ENCODE data around the gene P3H3.

The P3H3 gene

DNA sequence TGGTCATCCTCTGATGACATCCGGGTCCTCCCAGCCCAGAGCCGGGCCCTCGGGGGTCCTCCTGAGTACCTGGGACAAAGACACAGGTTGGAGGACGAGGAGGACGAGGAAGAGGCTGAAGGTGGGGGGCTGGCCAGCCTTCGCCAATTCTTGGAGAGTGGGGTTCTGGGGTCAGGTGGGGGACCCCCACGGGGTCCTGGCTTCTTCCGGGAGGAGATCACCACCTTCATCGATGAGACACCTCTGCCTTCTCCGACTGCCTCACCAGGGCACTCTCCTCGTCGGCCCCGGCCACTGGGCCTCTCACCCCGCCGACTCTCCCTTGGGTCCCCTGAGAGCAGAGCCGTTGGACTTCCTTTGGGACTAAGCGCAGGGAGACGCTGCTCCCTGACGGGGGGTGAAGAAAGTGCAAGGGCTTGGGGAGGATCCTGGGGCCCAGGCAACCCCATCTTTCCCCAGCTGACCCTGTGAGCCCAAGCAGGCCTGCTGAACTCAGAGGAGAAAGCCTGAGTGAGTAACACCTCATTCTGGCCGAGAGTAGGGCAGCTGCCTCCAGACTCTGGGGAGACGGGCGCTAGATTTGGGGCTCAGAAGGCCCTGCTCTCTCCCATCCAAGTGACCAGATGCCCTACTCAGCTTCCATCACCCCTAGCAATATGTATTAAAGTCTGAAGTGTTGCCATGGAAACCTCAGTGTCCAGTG lies 1.3 kb upstream of the P3H3 start:
- DNase-seq (ENCODE audit: low read depth): no peak

DNA sequence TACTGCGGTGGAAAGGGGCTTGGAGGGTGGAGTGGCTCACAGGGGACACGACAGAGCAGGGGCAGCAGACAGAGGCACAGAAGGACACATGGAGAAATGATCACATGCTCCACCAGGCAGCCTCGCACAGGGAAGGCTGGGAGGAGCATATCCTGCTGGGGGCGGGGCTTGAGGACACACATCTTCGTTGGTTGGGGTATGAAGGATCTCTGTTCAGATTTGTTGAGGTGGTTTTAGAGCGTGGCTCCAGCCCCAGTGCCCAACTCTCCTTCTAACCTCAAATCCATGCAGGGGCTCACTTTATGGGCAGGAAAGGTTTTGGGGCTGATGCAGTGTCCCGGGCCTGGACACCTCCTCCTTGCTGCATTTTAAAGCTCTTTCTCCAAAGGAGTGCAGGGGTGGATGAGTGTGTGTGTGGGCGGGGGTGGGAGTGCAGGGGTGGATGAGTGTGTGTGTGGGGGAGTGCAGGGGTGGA lies 733 bp upstream of the P3H3 start:
- no peak for DNase-seq (ENCODE audit: low read depth)

DNA sequence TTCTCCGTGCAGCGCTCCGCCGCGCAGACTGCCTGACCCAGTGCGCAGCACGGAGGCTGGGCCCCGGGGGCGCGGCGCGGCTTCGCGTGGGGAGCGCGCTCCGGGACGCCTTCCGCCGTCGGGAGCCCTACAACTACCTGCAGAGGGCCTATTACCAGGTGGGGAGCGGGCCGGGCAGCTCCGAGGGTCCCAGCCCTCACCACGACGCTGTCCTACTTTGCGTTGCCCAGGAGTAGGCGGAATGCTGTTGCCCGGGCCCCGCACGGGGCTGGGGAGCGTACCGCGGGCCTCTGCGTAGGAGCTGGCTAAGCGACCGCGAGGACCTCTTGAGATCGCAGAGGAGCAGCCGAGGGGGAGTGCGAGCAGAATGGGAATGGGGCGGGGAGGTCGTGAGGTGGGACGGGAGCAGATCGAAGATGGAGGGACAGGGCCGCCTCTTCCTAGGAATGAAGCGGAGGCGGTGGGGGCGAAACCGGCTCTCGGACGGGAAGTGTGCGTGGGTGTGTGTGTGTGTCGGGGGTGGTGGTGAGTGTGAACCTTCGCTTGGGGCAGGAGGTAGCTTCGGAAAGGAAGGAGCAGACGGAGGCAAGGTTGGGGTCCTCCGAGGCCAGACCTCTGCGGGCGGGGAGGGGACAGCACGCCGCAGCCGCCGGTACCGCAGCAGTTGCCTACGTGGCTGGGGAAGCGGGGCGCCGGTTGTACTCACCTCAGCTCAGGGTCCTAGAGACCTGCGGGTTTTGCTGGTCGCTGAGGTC lies 751 bp downstream of the P3H3 start:
- no peak for DNase-seq (ENCODE audit: low read depth)

DNA sequence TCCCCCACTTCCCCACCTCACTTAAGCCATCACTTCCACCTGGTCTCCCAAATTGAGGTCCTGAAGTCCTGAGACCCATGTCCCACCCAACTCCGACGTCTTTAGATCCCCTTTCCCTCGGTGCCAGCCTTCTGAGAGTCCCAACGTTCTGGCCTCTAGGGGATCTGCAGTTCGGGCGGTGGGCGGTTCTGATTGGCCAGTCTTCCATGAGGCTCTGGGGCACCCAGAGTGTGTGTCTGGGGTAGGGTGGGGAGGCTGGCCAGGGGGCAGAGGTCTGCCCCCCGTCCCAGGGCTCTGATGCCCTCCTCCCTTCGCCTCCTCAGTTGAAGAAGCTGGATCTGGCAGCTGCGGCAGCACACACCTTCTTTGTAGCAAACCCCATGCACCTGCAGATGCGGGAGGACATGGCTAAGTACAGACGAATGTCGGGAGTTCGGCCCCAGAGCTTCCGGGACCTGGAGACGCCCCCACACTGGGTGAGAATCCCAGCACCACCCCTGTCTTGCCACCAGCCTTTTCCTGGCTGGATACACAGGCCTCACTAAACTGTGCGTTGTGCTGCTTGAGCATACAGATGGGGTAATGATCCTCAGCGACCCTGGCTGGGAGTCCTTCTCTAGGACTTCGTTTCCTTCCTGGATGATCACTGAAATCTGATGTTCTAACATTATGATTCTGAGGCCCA lies 1.5 kb downstream of the P3H3 start:
- DNase-seq (ENCODE audit: low read depth): no peak

DNA sequence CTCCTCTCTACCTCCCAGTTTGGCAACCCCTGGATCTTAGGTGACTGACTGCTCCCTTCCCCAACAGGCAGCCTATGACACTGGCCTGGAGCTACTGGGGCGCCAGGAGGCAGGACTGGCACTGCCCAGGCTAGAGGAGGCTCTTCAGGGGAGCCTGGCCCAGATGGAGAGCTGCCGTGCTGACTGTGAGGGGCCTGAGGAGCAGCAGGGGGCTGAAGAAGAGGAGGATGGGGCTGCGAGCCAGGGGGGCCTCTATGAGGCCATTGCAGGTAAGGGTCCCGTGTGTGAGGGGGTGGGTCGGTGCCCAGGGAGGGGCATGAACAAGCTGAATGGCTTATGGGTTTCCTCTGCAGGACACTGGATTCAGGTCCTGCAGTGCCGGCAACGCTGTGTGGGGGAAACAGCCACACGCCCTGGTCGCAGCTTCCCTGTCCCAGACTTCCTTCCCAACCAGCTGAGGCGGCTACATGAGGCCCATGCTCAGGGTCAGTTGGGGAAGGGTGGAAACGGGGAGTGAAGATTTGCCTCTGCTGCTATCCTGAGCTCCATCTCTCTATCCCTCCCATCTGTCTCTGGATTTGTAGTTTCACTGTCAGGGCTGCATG lies 2.2 kb downstream of the P3H3 start:
- no peak for DNase-seq (ENCODE audit: low read depth)

DNA sequence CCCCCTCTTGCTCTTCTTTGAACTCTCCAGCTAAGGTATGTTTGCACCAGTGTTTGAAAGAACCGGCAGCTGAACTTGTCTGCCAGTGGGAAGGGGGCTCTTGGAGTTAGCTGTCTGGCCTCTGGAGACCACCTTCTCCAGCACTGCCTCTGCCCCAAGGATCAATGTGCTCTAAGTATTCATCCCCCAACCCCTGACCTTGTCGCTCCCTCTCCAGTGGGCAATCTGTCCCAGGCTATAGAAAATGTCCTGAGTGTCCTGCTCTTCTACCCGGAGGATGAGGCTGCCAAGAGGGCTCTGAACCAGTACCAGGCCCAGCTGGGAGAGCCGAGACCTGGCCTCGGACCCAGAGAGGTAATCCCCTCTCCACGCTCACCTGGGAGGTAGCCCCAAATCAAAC lies 2.8 kb downstream of the P3H3 start:
- DNase-seq (ENCODE audit: low read depth): no peak

DNA sequence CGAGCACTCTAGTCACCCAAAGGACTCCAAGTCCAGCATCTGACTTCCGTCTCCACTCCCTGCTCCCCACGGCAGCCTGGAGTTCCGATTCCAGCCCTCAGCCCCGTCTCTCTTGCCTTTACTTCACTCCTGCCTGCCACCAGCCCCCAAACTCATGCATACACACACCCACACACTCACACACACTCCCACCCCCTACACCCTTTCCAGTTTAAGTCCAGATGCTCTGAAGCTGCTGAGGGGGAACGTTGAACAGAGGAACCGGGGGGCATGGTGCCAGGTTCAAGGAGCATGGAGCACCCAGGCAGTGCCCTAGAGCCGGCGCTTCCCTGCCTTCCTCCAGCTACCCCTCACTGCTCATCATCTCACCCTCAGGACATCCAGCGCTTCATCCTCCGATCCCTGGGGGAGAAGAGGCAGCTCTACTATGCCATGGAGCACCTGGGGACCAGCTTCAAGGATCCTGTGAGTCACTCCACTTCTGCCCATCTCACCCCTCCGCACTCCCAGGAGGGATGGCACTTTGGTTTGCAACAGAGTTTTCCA lies 3.3 kb downstream of the P3H3 start:
- no peak for DNase-seq (ENCODE audit: low read depth)

DNA sequence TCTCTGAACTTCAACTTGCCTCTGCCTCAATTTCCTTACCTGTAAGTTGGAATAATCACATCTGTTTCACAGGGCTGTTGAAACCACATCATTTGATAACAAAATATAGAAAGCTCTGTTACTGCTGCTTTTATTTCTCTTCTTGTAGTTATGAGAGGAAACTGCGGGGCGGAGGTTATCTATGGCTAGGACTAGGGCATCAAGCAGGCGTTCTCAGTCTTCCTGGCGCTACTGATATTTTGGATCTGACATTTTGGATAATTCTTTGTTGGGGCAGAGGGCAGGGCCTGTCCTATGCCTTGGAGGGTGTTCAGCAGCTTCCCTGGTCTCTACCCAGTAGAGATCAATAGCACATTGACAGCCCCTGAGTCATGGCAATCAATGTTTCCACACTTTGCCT lies 3.9 kb downstream of the P3H3 start:
- DNase-seq (ENCODE audit: low read depth): no peak

DNA sequence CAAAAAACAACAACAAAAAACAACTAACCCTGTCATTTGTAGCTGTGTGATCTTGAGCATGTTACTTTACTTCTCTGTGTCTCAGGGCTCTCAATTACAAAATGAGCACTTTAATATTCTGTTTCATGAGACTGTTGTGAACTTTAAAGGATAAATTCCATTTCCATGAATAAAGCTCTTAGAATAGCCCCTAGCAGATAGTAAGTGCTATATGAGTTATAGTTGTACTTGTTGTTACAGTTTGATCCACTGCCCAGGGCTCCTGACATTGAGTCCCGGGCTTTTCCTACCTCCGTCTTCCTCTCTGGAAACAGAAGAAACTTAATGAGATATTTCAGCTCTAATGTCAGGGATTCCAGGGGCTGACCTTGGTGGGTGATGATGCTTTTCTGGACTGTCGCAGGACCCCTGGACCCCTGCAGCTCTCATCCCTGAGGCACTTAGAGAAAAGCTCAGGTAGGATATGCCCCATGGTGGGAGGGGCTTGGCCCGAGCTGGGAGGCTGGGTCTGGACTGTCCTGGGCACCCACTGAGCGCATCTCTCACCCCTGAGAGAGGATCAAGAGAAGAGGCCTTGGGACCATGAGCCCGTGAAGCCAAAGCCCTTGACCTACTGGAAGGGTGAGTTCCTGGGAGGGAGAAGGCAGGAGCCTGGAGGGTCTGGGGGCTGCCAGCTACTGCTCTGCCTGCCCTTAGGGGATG lies 5.1 kb downstream of the P3H3 start:
- no peak for DNase-seq (ENCODE audit: low read depth)

DNA sequence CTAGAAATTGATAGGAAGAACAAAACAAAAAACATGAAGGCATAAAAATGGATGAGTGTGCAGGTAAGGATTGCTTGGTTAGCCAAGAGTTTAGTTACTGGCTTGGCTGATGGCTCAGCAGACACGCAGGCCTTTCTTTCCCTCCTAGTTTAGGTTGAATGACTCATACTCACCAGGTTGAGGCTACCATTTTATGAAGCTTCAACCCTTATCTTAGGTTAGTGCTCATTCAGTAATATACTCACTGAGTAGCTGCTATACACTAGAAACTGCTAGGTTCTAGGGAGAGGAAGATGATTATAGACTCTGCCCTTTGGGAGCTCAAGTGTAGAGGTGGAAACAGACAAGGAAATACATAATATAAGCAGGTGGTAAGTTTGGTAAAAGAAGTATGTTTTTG lies 6.0 kb downstream of the P3H3 start:
- no peak for DNase-seq (ENCODE audit: low read depth)

DNA sequence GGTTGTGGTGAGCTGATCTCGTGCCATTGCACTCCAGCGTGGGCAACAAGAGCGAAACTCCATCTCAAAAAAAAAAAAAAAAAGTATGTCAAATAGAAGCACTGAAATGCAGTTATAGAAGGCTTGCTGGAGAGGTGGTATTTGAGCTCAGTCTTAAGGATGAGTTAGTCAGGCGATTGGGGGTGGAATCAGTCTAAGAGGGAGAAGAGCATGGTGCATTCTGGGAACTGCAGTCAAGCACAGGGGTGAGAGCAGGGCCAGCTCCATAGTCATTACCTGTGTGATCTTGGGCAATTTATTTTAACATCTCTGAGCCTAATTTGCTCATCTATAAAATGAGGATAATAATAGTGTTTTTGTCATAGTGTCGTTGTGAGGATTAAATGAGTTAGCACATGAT lies 6.7 kb downstream of the P3H3 start:
- DNase-seq (ENCODE audit: low read depth): no peak

DNA sequence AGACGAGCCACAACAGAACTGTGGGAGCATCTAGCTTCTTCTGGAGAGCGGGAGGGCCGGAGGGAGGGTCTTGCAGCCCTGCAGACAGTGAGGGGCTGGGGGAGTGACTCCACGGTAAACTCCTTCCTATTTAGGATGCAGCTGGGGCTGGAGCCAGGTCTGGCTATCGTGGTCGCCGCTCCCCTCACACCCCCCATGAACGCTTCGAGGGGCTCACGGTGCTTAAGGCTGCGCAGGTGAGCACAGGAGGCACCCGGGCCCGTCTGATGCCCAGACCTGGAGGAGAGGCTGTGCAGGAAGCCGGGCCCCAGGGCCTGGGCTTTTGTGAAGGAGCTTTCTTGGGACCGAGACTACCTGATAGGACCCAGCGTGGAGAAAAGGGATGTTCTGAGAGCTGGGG lies 8.6 kb downstream of the P3H3 start:
- no peak for DNase-seq (ENCODE audit: low read depth)

DNA sequence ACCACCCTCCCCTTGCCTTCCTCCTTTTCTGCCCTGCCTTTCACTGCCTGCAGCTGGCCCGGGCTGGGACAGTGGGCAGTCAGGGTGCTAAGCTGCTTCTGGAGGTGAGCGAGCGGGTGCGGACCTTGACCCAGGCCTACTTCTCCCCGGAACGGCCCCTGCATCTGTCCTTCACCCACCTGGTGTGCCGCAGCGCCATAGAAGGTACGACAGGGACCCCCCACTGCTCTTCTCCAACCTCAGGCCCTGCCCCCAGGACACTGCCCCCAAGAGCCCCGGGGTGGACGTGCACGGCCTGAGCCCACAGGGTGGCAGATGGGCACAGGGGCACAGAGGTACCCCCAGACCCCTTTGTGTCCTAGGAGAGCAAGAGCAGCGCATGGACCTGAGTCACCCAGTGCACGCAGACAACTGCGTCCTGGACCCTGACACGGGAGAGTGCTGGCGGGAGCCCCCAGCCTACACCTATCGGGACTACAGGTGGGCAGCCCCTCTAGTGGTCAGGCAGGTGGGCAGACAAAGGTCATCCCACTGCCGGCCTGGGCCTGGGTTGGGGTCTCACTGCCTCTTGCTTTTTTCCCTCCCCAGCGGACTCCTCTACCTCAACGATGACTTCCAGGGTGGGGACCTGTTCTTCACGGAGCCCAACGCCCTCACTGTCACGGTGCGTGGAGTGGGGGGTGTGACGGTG lies 9.3 kb downstream of the P3H3 start:
- no peak for DNase-seq (ENCODE audit: low read depth)

DNA sequence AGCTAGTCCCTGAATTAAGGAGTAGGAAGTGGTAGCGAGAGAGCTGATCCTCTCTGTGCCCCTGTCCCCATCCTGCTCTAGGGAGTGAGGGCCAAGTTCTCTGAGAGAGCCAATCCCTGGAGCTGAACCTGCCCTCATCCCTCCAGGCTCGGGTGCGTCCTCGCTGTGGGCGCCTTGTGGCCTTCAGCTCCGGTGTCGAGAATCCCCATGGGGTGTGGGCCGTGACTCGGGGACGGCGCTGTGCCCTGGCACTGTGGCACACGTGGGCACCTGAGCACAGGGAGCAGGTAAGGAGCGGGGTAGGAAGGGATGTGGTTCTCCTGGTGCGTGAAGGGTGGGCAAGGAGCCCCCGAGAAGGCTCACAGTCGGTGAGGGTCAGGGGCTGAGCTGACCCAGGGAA lies 10.6 kb downstream of the P3H3 start:
- DNase-seq (ENCODE audit: low read depth): no peak

DNA sequence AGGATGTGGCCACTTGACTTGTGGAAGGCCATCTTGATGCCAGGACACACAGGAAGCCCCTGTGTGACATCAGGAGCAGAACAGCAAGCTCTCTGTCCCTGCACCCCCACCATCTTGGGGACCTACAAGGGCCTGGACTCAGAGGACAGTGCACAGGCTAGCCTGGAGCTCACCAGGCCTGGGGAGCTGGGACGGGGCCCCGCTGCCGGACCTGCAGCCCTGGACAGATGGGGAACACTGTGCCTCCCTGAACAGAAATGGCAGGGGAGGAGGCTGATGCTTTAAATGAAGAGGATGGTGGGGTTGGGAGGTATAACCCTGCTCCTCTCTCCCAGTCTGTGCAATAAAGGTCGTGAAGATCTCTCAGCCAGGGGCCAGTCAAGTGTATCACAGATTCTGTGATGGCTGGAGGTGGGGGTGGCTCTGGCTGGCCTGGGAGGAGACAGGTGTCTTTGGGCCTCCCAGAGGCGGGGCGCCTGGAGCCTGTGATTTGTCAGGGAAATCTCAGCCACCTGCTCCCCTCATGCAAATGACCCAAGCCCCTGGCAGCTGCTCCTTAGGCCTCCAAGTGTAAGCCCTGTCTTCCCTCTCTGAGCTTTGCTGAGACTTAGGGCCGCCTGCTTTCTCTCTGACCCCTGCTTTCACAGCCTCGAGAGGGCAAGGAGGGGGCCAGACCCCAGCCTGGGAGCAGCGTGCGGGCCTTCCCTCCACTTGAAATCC lies 11.4 kb downstream of the P3H3 start:
- no peak for DNase-seq (ENCODE audit: low read depth)

DNA sequence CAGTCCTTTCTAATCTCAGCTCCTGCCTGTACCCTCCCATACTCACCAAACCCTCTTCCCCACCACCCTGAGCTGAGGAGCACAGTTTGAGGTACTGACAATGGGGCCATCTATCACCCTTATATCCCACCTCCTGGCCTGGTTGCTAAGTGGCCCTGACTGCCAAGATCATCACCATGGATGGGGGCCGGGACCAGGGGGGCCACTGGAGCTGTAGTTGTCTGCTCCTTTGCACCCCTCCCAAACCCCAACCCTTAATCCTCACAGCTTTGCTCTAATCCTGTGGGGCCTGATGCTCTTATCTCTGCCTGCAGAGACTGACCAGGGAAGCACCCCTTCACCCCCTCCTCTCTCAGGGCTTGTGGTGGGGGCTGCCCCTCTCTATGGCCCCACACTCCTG lies 12.1 kb downstream of the P3H3 start:
- DNase-seq (ENCODE audit: low read depth): no peak

DNA sequence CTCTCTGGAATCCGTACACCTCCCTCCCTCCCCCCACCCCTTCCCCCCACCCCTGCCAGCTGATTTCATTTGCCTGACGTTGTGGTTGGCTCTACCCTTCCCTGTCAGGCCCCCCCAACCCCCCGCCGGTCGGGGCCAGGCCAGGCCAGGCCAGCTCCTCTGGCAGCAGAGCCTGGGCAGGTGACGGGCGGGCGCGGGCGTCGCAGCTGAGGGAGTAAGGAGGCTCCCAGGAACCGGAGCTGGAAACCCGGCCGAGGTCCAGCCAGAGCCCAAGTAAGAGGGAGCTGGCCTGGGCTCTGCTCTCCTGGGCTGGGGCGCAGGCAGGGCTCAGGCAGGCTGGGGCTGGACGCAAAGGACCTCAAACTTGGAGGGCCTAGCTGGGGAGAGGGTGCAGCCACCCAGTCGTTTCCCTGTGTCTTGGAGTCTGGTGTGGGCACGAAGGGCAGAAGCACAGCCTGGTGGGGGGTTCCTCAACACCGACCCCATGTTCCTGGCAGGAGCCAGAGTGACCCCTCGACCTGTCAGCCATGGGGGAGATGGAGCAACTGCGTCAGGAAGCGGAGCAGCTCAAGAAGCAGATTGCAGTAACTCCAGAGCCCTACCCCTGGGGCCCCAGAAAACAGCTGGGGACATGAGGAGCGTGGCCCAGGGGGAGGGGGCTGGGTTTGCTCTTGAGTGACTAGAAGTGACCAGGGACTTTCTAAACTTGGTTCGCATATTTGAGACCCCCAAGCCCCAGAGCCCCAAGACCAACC lies 12.7 kb downstream of the P3H3 start, which contains the start of gene GNB3:
Gene GNB3 (plus strand): TSS at position 165 of the 755 bp plus-strand sequence. CDS start 363 bp downstream, at position 528.
- no peak for DNase-seq (ENCODE audit: low read depth)

DNA sequence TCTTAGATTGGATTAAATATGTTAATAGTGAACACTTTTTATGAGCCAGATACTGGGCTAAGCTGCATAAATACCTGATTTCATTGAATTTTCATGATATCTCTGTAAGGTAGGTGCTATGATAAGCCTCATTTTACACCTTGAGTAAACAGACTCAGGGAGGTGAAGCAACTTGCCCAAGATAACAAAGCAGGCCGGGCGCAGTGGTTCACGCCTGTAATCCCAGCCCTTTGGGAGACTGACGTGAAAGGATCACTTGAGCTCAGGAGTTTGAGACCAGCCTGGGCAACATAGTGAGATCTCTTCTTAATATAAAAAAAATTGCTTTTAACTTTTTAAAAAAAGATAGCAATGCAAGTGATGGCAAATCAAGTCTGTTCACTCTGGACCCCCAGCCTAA lies 13.9 kb downstream of the P3H3 start:
- DNase-seq (ENCODE audit: low read depth): no peak

DNA sequence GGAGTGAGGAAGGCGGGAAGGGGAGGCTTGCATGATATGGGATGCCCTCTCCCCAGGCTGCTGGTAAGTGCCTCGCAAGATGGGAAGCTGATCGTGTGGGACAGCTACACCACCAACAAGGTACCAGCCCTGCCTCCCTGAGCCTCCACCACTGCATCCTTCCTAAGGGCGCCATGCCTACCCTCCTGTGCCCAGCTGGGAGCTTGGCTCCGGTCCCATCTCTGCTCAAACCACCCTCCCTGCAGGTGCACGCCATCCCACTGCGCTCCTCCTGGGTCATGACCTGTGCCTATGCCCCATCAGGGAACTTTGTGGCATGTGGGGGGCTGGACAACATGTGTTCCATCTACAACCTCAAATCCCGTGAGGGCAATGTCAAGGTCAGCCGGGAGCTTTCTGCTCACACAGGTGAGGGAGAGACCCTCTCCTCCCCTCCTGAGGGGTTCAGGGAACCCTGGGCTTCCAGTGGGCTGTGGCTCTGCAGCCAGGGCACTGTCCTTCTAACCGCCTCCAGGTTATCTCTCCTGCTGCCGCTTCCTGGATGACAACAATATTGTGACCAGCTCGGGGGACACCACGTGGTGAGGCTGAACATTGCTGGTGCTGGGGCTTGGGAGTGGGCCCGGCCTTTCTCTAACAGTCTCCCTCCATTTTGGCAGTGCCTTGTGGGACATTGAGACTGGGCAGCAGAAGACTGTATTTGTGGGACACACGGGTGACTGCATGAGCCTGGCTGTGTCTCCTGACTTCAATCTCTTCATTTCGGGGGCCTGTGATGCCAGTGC lies 15.1 kb downstream of the P3H3 start:
- DNase-seq (ENCODE audit: low read depth): no peak

All from non-pigmented ciliary epithelial cell (primary cell).